ENCODE measurements around the gene CNTN5.

Gene CNTN5

GRCh38 chr11:99327527-99327926, 306.8 kb downstream of the CNTN5 start:
- no peaks in the 10 kb centered on the region for H3K36me3 ChIP-seq (ENCODE audit: control insufficient read depth in 1 of 2, insufficient read depth in 2 of 2, low read length in 2 of 2)
- H3K9me3 ChIP-seq (ENCODE audit: insufficient read depth, low read depth, low read length): no peaks in the 10 kb centered on the region
- no peak overlapping the region for H2AFZ ChIP-seq (ENCODE audit: insufficient read depth, low read length, poor library complexity)
- H3K4me2 ChIP-seq (ENCODE audit: low read length): no peak overlapping the region
- no peaks in the 10 kb centered on the region for H3K27me3 ChIP-seq (ENCODE audit: insufficient read depth, low read length)
- H3K27ac ChIP-seq (ENCODE audit: low read depth, low read length): no peak overlapping the region
- H2BK120ac ChIP-seq (ENCODE audit: insufficient read depth, low read length, poor library complexity): no peak overlapping the region
- no peak overlapping the region for H3K18ac ChIP-seq (ENCODE audit: low read length)
- H3K79me1 ChIP-seq (ENCODE audit: low read length): no peaks in the 10 kb centered on the region
- H4K12ac ChIP-seq (ENCODE audit: low read depth, low read length): no peak overlapping the region
- no peak overlapping the region for H3K14ac ChIP-seq (ENCODE audit: low read length)
- no peaks in the 10 kb centered on the region for H3K79me2 ChIP-seq (ENCODE audit: control insufficient read depth, insufficient read depth, low read length, poor library complexity)
- H4K8ac ChIP-seq (ENCODE audit: low read depth, low read length): no peak overlapping the region
- no peak overlapping the region for H2BK12ac ChIP-seq (ENCODE audit: low read length)
- no peak overlapping the region for H3K4ac ChIP-seq (ENCODE audit: low read depth, low read length)
- H3K23ac ChIP-seq (ENCODE audit: low read length): no peak overlapping the region
- no CpG with 5 or more reads among the region's 3 CpGs for WGBS (ENCODE audit: extremely low coverage, insufficient coverage, insufficient read length)
- H4K91ac ChIP-seq (ENCODE audit: low read depth, low read length): no peak overlapping the region
- no peak overlapping the region for H3K4me3 ChIP-seq (ENCODE audit: low read depth, low read length)
- H3K9ac ChIP-seq (ENCODE audit: low read length): no peak overlapping the region
- H2BK5ac ChIP-seq (ENCODE audit: low read depth, low read length, poor library complexity): no peak overlapping the region
- H2AK5ac ChIP-seq (ENCODE audit: low read length): no peak overlapping the region
- no peaks in the 10 kb centered on the region for H3K4me1 ChIP-seq (ENCODE audit: control insufficient read depth in 1 of 2, insufficient read depth in 2 of 2, low read length in 2 of 2)
- DNase-seq: no peak

GRCh38 chr11:99333621-99334020, 312.9 kb downstream of the CNTN5 start:
- Histone ChIP-seq H4K91ac (ENCODE audit: low read depth, low read length) (no peak overlapping the region), H2BK5ac (ENCODE audit: low read depth, low read length, poor library complexity) (no peak overlapping the region), H3K23ac (ENCODE audit: low read length) (no peak overlapping the region), H3K79me2 (ENCODE audit: control insufficient read depth, insufficient read depth, low read length, poor library complexity) (no peaks in the 10 kb centered on the region), H3K4me1 (ENCODE audit: control insufficient read depth in 1 of 2, insufficient read depth in 2 of 2, low read length in 2 of 2) (no peaks in the 10 kb centered on the region), H4K8ac (ENCODE audit: low read depth, low read length) (no peak overlapping the region), H2AFZ (ENCODE audit: insufficient read depth, low read length, poor library complexity) (no peak overlapping the region), H3K9me3 (ENCODE audit: insufficient read depth, low read depth, low read length) (no peaks in the 10 kb centered on the region), H3K18ac (ENCODE audit: low read length) (no peak overlapping the region), H3K79me1 (ENCODE audit: low read length) (no peaks in the 10 kb centered on the region), H3K4me2 (ENCODE audit: low read length) (no peak overlapping the region), H3K4ac (ENCODE audit: low read depth, low read length) (no peak overlapping the region), H3K27me3 (ENCODE audit: insufficient read depth, low read length) (no peaks in the 10 kb centered on the region), H3K9ac (ENCODE audit: low read length) (no peak overlapping the region), H2BK120ac (ENCODE audit: insufficient read depth, low read length, poor library complexity) (no peak overlapping the region), H3K4me3 (ENCODE audit: low read depth, low read length) (no peak overlapping the region), H2AK5ac (ENCODE audit: low read length) (no peak overlapping the region), H2BK12ac (ENCODE audit: low read length) (no peak overlapping the region), H3K14ac (ENCODE audit: low read length) (no peak overlapping the region), H3K36me3 (ENCODE audit: control insufficient read depth in 1 of 2, insufficient read depth in 2 of 2, low read length in 2 of 2) (no peaks in the 10 kb centered on the region), H3K27ac (ENCODE audit: low read depth, low read length) (no peak overlapping the region), H4K12ac (ENCODE audit: low read depth, low read length) (no peak overlapping the region)
- no peak for DNase-seq
- whole genome bisulfite sequencing (ENCODE audit: extremely low coverage, insufficient coverage, insufficient read length): no CpG with 5 or more reads among the region's 1 CpG

DNA sequence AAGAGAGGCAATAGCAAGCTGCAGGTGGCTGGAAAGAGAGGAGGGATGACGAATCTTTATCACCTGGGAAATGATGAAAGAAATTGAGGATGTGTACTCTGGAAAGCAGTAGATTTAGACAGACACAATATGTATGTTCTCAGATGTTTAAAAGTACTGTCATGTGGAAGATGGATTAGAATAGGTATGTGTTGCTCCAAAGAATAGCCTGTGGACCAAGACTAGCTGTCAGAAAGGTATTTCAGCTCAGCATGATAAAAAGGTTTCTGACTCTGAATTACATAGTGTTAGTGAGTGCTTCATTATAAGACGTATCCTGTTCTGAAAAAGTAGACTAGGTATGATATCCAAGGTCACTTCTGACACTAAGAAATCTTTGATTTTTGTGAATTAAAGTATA, 322.4 kb downstream of the CNTN5 start:
- Histone ChIP-seq H3K9ac (ENCODE audit: low read length) (no peak overlapping the region), H2BK120ac (ENCODE audit: insufficient read depth, low read length, poor library complexity) (no peak overlapping the region), H4K8ac (ENCODE audit: low read depth, low read length) (no peak overlapping the region), H3K14ac (ENCODE audit: low read length) (no peak overlapping the region), H3K18ac (ENCODE audit: low read length) (no peak overlapping the region), H3K9me3 (ENCODE audit: insufficient read depth, low read depth, low read length) (no peaks in the 10 kb centered on the region), H2AFZ (ENCODE audit: insufficient read depth, low read length, poor library complexity) (no peak overlapping the region), H3K4me3 (ENCODE audit: low read depth, low read length) (no peak overlapping the region), H2AK5ac (ENCODE audit: low read length) (no peak overlapping the region), H3K23ac (ENCODE audit: low read length) (no peak overlapping the region), H3K4ac (ENCODE audit: low read depth, low read length) (no peak overlapping the region), H3K4me2 (ENCODE audit: low read length) (no peak overlapping the region), H3K27me3 (ENCODE audit: insufficient read depth, low read length) (no peaks in the 10 kb centered on the region), H2BK5ac (ENCODE audit: low read depth, low read length, poor library complexity) (no peak overlapping the region), H4K91ac (ENCODE audit: low read depth, low read length) (no peak overlapping the region), H3K27ac (ENCODE audit: low read depth, low read length) (no peak overlapping the region), H3K4me1 (ENCODE audit: control insufficient read depth in 1 of 2, insufficient read depth in 2 of 2, low read length in 2 of 2) (no peaks in the 10 kb centered on the region), H3K79me2 (ENCODE audit: control insufficient read depth, insufficient read depth, low read length, poor library complexity) (no peaks in the 10 kb centered on the region), H4K12ac (ENCODE audit: low read depth, low read length) (no peak overlapping the region), H3K79me1 (ENCODE audit: low read length) (no peaks in the 10 kb centered on the region), H2BK12ac (ENCODE audit: low read length) (no peak overlapping the region), H3K36me3 (ENCODE audit: control insufficient read depth in 1 of 2, insufficient read depth in 2 of 2, low read length in 2 of 2) (no peaks in the 10 kb centered on the region)
- WGBS (ENCODE audit: extremely low coverage, insufficient coverage, insufficient read length): no CpG with 5 or more reads among the region's 2 CpGs
- DNase-seq: no peak

GRCh38 chr11:99349151-99349673, 328.5 kb downstream of the CNTN5 start:
- no peak overlapping the region for H3K23ac ChIP-seq (ENCODE audit: low read length)
- H3K4me3 ChIP-seq (ENCODE audit: low read depth, low read length): no peak overlapping the region
- H3K36me3 ChIP-seq (ENCODE audit: control insufficient read depth in 1 of 2, insufficient read depth in 2 of 2, low read length in 2 of 2): no peaks in the 10 kb centered on the region
- no peaks in the 10 kb centered on the region for H3K4me1 ChIP-seq (ENCODE audit: control insufficient read depth in 1 of 2, insufficient read depth in 2 of 2, low read length in 2 of 2)
- no peak overlapping the region for H2BK120ac ChIP-seq (ENCODE audit: insufficient read depth, low read length, poor library complexity)
- H3K14ac ChIP-seq (ENCODE audit: low read length): no peak overlapping the region
- no peak overlapping the region for H3K9ac ChIP-seq (ENCODE audit: low read length)
- WGBS (ENCODE audit: extremely low coverage, insufficient coverage, insufficient read length): no CpG with 5 or more reads among the region's 5 CpGs
- no peak overlapping the region for H4K91ac ChIP-seq (ENCODE audit: low read depth, low read length)
- H3K4me2 ChIP-seq (ENCODE audit: low read length): no peak overlapping the region
- no peak overlapping the region for H4K12ac ChIP-seq (ENCODE audit: low read depth, low read length)
- H2AFZ ChIP-seq (ENCODE audit: insufficient read depth, low read length, poor library complexity): no peak overlapping the region
- H2AK5ac ChIP-seq (ENCODE audit: low read length): no peak overlapping the region
- H3K9me3 ChIP-seq (ENCODE audit: insufficient read depth, low read depth, low read length): no peaks in the 10 kb centered on the region
- H3K18ac ChIP-seq (ENCODE audit: low read length): no peak overlapping the region
- no peaks in the 10 kb centered on the region for H3K27me3 ChIP-seq (ENCODE audit: insufficient read depth, low read length)
- H2BK12ac ChIP-seq (ENCODE audit: low read length): no peak overlapping the region
- H3K4ac ChIP-seq (ENCODE audit: low read depth, low read length): no peak overlapping the region
- H3K79me2 ChIP-seq (ENCODE audit: control insufficient read depth, insufficient read depth, low read length, poor library complexity): no peaks in the 10 kb centered on the region
- H2BK5ac ChIP-seq (ENCODE audit: low read depth, low read length, poor library complexity): no peak overlapping the region
- H4K8ac ChIP-seq (ENCODE audit: low read depth, low read length): no peak overlapping the region
- H3K27ac ChIP-seq (ENCODE audit: low read depth, low read length): no peak overlapping the region
- no peaks in the 10 kb centered on the region for H3K79me1 ChIP-seq (ENCODE audit: low read length)
- no peak for DNase-seq
